ENCODE data around the gene KIAA2012. TPM values are rescaled to one million over a fixed set of nuclear protein-coding genes. Genes with fewer than 3 reads are reported as not detected.

The KIAA2012 gene
- total and polyA plus RNA-seq, 4 donors = under 0.01 to 0.61 (median 0.42) TPM

DNA sequence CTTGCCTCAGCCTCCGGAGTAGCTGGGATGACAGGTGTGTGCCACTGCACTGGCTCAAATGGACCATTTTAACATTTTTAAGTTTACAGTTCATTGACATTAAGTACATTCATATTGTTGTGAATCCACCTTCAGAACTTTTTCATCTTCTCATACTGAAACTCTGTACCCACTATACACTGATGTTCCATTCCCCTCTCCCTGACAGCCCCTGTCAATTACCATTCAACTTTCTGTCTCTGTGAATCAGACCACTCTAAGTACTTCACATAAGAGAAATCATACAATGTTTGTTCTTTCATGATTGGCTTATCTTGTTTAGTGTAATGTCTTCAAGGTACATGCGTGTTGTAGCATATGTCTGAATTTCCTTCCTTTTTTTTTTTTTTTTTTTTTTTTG lies 1.9 kb upstream of the KIAA2012 start:
- Histone ChIP-seq H3K4me3 (ENCODE audit: low read depth in 1 of 3, low read length in 3 of 3) (no peak overlapping the region), H3K9me3 (ENCODE audit: control insufficient read depth in 4 of 4, low read length in 3 of 4) (no peaks in the 10 kb centered on the region), H3K9ac (ENCODE audit: low read depth in 1 of 2, low read length in 2 of 2) (no peak overlapping the region), H3K27ac (ENCODE audit: low read depth in 1 of 2, low read length in 2 of 2) (no peak overlapping the region), H3K4me1 (ENCODE audit: control insufficient read depth in 4 of 4, insufficient read depth in 4 of 4, low read length in 3 of 4) (no peaks in the 10 kb centered on the region), H3K36me3 (ENCODE audit: control insufficient read depth in 4 of 4, insufficient read depth in 3 of 4, low read depth in 1 of 4, low read length in 3 of 4) (no peaks in the 10 kb centered on the region), H3K27me3 (ENCODE audit: control insufficient read depth in 4 of 4, insufficient read depth in 4 of 4, low read length in 3 of 4) (no peaks in the 10 kb centered on the region)
- WGBS = 94% methylated on average over 2 of the region's 2 CpGs
- DNase-seq (ENCODE audit: low spot score) = no peak
- no peak for TF ChIP-seq RAD21 (IDR thresholded peaks at IDR 0.05)
- no peak for TF ChIP-seq HNF4G (IDR thresholded peaks at IDR 0.05)
- TF ChIP-seq SP1 (IDR thresholded peaks at IDR 0.05) = no peak
- TF ChIP-seq ATF3 (IDR thresholded peaks at IDR 0.05) = no peak
- no peak for TF ChIP-seq NR2F2 (IDR thresholded peaks at IDR 0.05)
- TF ChIP-seq, protein P1, sequence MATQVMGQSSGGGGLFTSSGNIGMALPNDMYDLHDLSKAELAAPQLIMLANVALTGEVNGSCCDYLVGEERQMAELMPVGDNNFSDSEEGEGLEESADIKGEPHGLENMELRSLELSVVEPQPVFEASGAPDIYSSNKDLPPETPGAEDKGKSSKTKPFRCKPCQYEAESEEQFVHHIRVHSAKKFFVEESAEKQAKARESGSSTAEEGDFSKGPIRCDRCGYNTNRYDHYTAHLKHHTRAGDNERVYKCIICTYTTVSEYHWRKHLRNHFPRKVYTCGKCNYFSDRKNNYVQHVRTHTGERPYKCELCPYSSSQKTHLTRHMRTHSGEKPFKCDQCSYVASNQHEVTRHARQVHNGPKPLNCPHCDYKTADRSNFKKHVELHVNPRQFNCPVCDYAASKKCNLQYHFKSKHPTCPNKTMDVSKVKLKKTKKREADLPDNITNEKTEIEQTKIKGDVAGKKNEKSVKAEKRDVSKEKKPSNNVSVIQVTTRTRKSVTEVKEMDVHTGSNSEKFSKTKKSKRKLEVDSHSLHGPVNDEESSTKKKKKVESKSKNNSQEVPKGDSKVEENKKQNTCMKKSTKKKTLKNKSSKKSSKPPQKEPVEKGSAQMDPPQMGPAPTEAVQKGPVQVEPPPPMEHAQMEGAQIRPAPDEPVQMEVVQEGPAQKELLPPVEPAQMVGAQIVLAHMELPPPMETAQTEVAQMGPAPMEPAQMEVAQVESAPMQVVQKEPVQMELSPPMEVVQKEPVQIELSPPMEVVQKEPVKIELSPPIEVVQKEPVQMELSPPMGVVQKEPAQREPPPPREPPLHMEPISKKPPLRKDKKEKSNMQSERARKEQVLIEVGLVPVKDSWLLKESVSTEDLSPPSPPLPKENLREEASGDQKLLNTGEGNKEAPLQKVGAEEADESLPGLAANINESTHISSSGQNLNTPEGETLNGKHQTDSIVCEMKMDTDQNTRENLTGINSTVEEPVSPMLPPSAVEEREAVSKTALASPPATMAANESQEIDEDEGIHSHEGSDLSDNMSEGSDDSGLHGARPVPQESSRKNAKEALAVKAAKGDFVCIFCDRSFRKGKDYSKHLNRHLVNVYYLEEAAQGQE (IDR thresholded peaks at IDR 0.05) = no peak
- no peak for TF ChIP-seq EGR1 (IDR thresholded peaks at IDR 0.05; ENCODE audit: low read depth in 2 of 2)
- TF ChIP-seq JUND (IDR thresholded peaks at IDR 0.05) = no peak
- TF ChIP-seq FOXA1 (IDR thresholded peaks at IDR 0.05) = no peak
- TF ChIP-seq FOXA2 (IDR thresholded peaks at IDR 0.05) = no peak
- TF ChIP-seq RXRA (IDR thresholded peaks at IDR 0.05) = no peak
- no peak for TF ChIP-seq GABPA (IDR thresholded peaks at IDR 0.05 in 1 of 2, conservative IDR thresholded peaks at IDR 0.05 in 1 of 2)

GRCh38 chr2:202072226-202072625 lies 829 bp upstream of the KIAA2012 start:
- H3K27me3 ChIP-seq (ENCODE audit: control insufficient read depth in 4 of 4, insufficient read depth in 4 of 4, low read length in 3 of 4) = no peaks in the 10 kb centered on the region
- no peak overlapping the region for H3K27ac ChIP-seq (ENCODE audit: low read depth in 1 of 2, low read length in 2 of 2)
- H3K36me3 ChIP-seq (ENCODE audit: control insufficient read depth in 4 of 4, insufficient read depth in 3 of 4, low read depth in 1 of 4, low read length in 3 of 4) = no peaks in the 10 kb centered on the region
- TF ChIP-seq YY1 (IDR thresholded peaks at IDR 0.05) (no peak), SP1 (IDR thresholded peaks at IDR 0.05) (no peak), NR2F2 (IDR thresholded peaks at IDR 0.05) (no peak), HNF4G (IDR thresholded peaks at IDR 0.05) (no peak), FOXA2 (IDR thresholded peaks at IDR 0.05) (no peak), HNF4A (conservative IDR thresholded peaks at IDR 0.05) (no peak), JUND (IDR thresholded peaks at IDR 0.05) (no peak), ATF3 (IDR thresholded peaks at IDR 0.05) (no peak), GABPA (IDR thresholded peaks at IDR 0.05 in 1 of 2, conservative IDR thresholded peaks at IDR 0.05 in 1 of 2) (no peak), RXRA (IDR thresholded peaks at IDR 0.05) (no peak), EGR1 (IDR thresholded peaks at IDR 0.05; ENCODE audit: low read depth in 2 of 2) (no peak), RAD21 (IDR thresholded peaks at IDR 0.05) (no peak), FOXA1 (IDR thresholded peaks at IDR 0.05) (no peak), TAF1 (conservative IDR thresholded peaks at IDR 0.05) (no peak)
- TF ChIP-seq, protein P2, sequence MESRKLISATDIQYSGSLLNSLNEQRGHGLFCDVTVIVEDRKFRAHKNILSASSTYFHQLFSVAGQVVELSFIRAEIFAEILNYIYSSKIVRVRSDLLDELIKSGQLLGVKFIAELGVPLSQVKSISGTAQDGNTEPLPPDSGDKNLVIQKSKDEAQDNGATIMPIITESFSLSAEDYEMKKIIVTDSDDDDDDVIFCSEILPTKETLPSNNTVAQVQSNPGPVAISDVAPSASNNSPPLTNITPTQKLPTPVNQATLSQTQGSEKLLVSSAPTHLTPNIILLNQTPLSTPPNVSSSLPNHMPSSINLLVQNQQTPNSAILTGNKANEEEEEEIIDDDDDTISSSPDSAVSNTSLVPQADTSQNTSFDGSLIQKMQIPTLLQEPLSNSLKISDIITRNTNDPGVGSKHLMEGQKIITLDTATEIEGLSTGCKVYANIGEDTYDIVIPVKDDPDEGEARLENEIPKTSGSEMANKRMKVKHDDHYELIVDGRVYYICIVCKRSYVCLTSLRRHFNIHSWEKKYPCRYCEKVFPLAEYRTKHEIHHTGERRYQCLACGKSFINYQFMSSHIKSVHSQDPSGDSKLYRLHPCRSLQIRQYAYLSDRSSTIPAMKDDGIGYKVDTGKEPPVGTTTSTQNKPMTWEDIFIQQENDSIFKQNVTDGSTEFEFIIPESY (IDR thresholded peaks at IDR 0.05) = no peak
- TF ChIP-seq, protein P3, sequence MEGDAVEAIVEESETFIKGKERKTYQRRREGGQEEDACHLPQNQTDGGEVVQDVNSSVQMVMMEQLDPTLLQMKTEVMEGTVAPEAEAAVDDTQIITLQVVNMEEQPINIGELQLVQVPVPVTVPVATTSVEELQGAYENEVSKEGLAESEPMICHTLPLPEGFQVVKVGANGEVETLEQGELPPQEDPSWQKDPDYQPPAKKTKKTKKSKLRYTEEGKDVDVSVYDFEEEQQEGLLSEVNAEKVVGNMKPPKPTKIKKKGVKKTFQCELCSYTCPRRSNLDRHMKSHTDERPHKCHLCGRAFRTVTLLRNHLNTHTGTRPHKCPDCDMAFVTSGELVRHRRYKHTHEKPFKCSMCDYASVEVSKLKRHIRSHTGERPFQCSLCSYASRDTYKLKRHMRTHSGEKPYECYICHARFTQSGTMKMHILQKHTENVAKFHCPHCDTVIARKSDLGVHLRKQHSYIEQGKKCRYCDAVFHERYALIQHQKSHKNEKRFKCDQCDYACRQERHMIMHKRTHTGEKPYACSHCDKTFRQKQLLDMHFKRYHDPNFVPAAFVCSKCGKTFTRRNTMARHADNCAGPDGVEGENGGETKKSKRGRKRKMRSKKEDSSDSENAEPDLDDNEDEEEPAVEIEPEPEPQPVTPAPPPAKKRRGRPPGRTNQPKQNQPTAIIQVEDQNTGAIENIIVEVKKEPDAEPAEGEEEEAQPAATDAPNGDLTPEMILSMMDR (IDR thresholded peaks at IDR 0.05; ENCODE audit: low read depth, low read length, missing input control) = no peak
- TF ChIP-seq, protein P1 (IDR thresholded peaks at IDR 0.05) = no peak
- TF ChIP-seq, protein P4, sequence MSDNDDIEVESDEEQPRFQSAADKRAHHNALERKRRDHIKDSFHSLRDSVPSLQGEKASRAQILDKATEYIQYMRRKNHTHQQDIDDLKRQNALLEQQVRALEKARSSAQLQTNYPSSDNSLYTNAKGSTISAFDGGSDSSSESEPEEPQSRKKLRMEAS (IDR thresholded peaks at IDR 0.05) = no peak
- no peak overlapping the region for H3K9ac ChIP-seq (ENCODE audit: low read depth in 1 of 2, low read length in 2 of 2)
- no peaks in the 10 kb centered on the region for H3K9me3 ChIP-seq (ENCODE audit: control insufficient read depth in 4 of 4, low read length in 3 of 4)
- 89% methylated on average over 2 of the region's 2 CpGs for WGBS
- DNase-seq (ENCODE audit: low spot score) = no peak
- no peak overlapping the region for H3K4me3 ChIP-seq (ENCODE audit: low read depth in 1 of 3, low read length in 3 of 3)
- no peaks in the 10 kb centered on the region for H3K4me1 ChIP-seq (ENCODE audit: control insufficient read depth in 4 of 4, insufficient read depth in 4 of 4, low read length in 3 of 4)
